OCI-LY7 (cell line): ENCODE results near the gene IMMP2L. TPM values are rescaled to one million over a fixed set of nuclear protein-coding genes. Genes with fewer than 3 reads are reported as not detected.

Source experiments
- BruUV-seq: library from RNA; stranded (reverse); fragments of 400-500 nt; replicated peaks from 2 replicates; lab custom pipeline; 2021; lab: Mats Ljungman, UMichigan
- CTCF ChIA-PET: fragments of 300-600 bp; sonication (Branson Sonifier 250); formaldehyde crosslinking; loops from one replicate; lab custom pipeline; 2022; ENCODE audit warnings: antibody characterized with exemption; ENCODE audit not compliant: unreplicated experiment; lab: Charles Lee
- POLR2A ChIA-PET: fragments of 300-600 bp; sonication (Branson Sonifier 250); formaldehyde crosslinking; loops from one replicate; lab custom pipeline; 2022; ENCODE audit warnings: antibody characterized with exemption; lab: Charles Lee
- DNase-seq: peaks from one replicate; pipeline ENCODE4 v3.0.0-alpha.2; 2015; ENCODE audit warnings: low spot score
- H2AFZ ChIP-seq: fragments of 200-600 bp; sonication (generic), shearing (Covaris generic); 2 replicates; pipeline ENCODE4 v1.6.1; 2014; ENCODE audit warnings: mild to moderate bottlenecking, antibody characterized with exemption, low read length, moderate library complexity
- H3K27ac ChIP-seq: fragments of 200-600 bp; sonication (generic); 2 replicates; pipeline ENCODE4 v1.5.1; 2014; ENCODE audit warnings: mixed run types, low read depth, mild to moderate bottlenecking, moderate library complexity, low read length, inconsistent platforms; ENCODE audit not compliant: poor library complexity, severe bottlenecking
- H3K36me3 ChIP-seq: fragments of 200-600 bp; sonication (generic); 2 replicates; pipeline ENCODE4 v1.6.1; 2014; ENCODE audit warnings: mild to moderate bottlenecking, antibody characterized with exemption, low read length, moderate library complexity, mixed read lengths; ENCODE audit not compliant: insufficient read depth
- H3K4me1 ChIP-seq: fragments of 200-600 bp; sonication (generic); 2 replicates; pipeline ENCODE4 v1.5.1; 2014; ENCODE audit warnings: mild to moderate bottlenecking, low read length; ENCODE audit not compliant: insufficient read depth, poor library complexity, severe bottlenecking
- H3K4me2 ChIP-seq: fragments of 200-600 bp; sonication (generic); 2 replicates; pipeline ENCODE4 v1.6.1; 2014; ENCODE audit warnings: mild to moderate bottlenecking, low read length
- H3K4me3 ChIP-seq: fragments of 200-600 bp; sonication (generic); 2 replicates; pipeline ENCODE4 v1.5.1; 2014; ENCODE audit warnings: mild to moderate bottlenecking, low read depth, low read length; ENCODE audit not compliant: poor library complexity, severe bottlenecking
- H3K79me2 ChIP-seq: fragments of 200-600 bp; sonication (generic); 2 replicates; pipeline ENCODE4 v1.6.1; 2016; ENCODE audit warnings: low read depth, mild to moderate bottlenecking, low read length, moderate library complexity, mixed read lengths; ENCODE audit not compliant: insufficient read depth
- H3K9me2 ChIP-seq: fragments of 200-600 bp; sonication (generic); 2 replicates; pipeline ENCODE4 v1.6.1; 2016; ENCODE audit warnings: mild to moderate bottlenecking, low read length, mixed read lengths; ENCODE audit not compliant: insufficient read depth
- H3K9me3 ChIP-seq: fragments of 200-600 bp; sonication (generic); 2 replicates; pipeline ENCODE4 v1.6.1; 2014; ENCODE audit warnings: mild to moderate bottlenecking, mixed run types, low read length, mixed read lengths
- H4K20me1 ChIP-seq: fragments of 200-600 bp; sonication (generic); 2 replicates; pipeline ENCODE4 v1.6.1; 2014; ENCODE audit warnings: mild to moderate bottlenecking, antibody characterized with exemption, low read length, moderate library complexity, mixed read lengths; ENCODE audit not compliant: insufficient read depth
- EZH2phosphoT487 ChIP-seq: fragments of 200-600 bp; sonication (generic); IDR thresholded peaks from 2 replicates; pipeline ENCODE4 v1.6.1; 2018; ENCODE audit warnings: low read depth, borderline replicate concordance, mild to moderate bottlenecking, mixed run types, antibody characterized with exemption, low read length, moderate library complexity, mixed read lengths
- intact Hi-C: fragments of 100-400 bp; cut with micrococcal nuclease; formaldehyde crosslinking; loops from one replicate; pipeline ENCODE4 v1.10.0; 2022; ENCODE audit not compliant: unreplicated experiment
- total RNA-seq, 2 experiments: library from RNA; depleted of rRNA in 1 of 2; stranded (reverse); fragments of >200 nt in 1 of 2; shearing (Covaris generic) in 1 of 2; gene quantifications; 2 replicates each; pipeline ENCODE4 v1.2.3, GENCODE V29; 2014 to 2022
- TF ChIP-seq, protein P1 (sequence below): fragments of 200-600 bp; sonication (generic); conservative IDR thresholded peaks from 2 replicates; pipeline ENCODE4 v1.5.1; 2014; ENCODE audit warnings: mild to moderate bottlenecking, antibody characterized with exemption, low read length, moderate library complexity, mixed read lengths

Gene IMMP2L
- total RNA-seq, 2 experiments from 2014 or later, result 8.0 to 25.4 TPM

DNA sequence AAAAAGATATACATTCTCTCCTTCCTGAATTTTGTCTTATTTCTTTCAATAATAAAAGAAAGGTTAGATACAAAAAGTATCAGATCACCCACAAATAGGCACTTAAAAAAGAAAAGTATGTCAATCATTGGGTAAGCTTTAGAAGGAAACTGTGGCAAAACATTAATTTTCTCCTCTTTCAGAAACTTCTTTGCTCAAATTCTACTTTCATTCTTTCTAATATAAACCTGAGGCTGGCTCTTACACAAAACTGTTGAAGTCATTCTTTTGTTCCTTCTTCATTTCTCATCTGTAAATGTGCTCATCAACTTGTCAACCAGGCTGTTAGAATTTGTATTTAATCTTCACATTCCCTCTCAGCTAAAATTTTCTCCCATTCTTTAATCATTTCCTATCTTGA, 346.7 kb downstream of the IMMP2L start:
- H3K9me3 ChIP-seq, result no peaks in the 10 kb centered on the region
- intact Hi-C loops, result no loop called here
- no peak overlapping the region for H3K4me2 ChIP-seq
- H3K9me2 ChIP-seq, result no peaks in the 10 kb centered on the region
- CTCF ChIA-PET, result no interaction called here
- no peaks in the 10 kb centered on the region for H3K36me3 ChIP-seq
- no peak for DNase-seq
- TF ChIP-seq EZH2phosphoT487, result no peak
- TF ChIP-seq, protein P1, sequence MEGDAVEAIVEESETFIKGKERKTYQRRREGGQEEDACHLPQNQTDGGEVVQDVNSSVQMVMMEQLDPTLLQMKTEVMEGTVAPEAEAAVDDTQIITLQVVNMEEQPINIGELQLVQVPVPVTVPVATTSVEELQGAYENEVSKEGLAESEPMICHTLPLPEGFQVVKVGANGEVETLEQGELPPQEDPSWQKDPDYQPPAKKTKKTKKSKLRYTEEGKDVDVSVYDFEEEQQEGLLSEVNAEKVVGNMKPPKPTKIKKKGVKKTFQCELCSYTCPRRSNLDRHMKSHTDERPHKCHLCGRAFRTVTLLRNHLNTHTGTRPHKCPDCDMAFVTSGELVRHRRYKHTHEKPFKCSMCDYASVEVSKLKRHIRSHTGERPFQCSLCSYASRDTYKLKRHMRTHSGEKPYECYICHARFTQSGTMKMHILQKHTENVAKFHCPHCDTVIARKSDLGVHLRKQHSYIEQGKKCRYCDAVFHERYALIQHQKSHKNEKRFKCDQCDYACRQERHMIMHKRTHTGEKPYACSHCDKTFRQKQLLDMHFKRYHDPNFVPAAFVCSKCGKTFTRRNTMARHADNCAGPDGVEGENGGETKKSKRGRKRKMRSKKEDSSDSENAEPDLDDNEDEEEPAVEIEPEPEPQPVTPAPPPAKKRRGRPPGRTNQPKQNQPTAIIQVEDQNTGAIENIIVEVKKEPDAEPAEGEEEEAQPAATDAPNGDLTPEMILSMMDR, result no peak
- H3K79me2 ChIP-seq, result no peaks in the 10 kb centered on the region
- POLR2A ChIA-PET, result interaction anchor here (0.6 kb wide), 1 partner anchor 500 kb away, joined by 4 read pairs; no protein-coding TSS in a partner anchor
- H4K20me1 ChIP-seq, result no peaks in the 10 kb centered on the region
- no peak overlapping the region for H2AFZ ChIP-seq
- H3K4me1 ChIP-seq, result no peaks in the 10 kb centered on the region
- no peak overlapping the region for H3K4me3 ChIP-seq
- no TSS peak for BruUV-seq
- no peak overlapping the region for H3K27ac ChIP-seq

DNA sequence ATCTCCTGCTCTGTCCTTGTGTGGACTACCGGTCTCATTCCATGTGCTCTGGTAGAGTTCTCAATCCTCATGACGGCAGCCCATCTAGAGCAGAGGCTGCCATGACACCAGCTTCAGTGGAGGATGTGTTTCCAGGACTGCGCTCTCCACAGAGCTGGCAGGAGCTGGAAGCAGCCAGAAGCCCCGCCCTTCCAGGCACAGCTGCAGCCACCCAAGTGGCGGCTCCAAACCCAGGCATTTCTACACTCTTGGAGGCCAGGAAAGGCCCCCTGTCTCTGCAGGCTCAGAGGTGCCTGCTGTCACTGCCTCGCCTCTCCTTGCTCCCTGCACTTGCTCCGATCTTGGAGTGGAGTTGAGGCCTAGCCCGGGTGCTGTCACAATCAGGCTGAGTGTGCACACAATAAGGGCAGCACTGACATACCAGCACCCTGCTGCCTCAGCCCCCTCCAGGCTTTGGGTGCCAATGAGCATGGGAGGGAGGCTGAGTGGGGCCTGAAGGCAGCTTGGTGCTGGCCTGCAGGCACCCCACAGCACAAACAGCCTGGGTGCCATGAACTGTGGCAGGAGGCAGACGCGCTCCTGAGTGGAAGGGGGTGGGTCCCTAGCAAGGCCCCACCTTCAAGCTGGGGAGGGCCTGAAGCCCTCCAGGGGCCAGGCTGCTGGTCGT, 349.3 kb downstream of the IMMP2L start:
- H3K4me2 ChIP-seq, result no peak overlapping the region
- intact Hi-C loops, result no loop called here
- POLR2A ChIA-PET, result interaction anchor here (1.1 kb wide), 1 partner anchor 42 kb away, joined by 3 read pairs; no protein-coding TSS in a partner anchor

More for the DNA sequence above, 349.3 kb downstream of the IMMP2L start:
- no peak overlapping the region for H3K4me3 ChIP-seq
- H3K36me3 ChIP-seq, result no peaks in the 10 kb centered on the region
- CTCF ChIA-PET, result no interaction called here
- no peak for TF ChIP-seq EZH2phosphoT487
- TF ChIP-seq, protein P1, result no peak
- H2AFZ ChIP-seq, result no peak overlapping the region
- H3K79me2 ChIP-seq, result no peaks in the 10 kb centered on the region
- H4K20me1 ChIP-seq, result no peaks in the 10 kb centered on the region
- DNase-seq, result no peak
- no peaks in the 10 kb centered on the region for H3K9me3 ChIP-seq
- no peak overlapping the region for H3K27ac ChIP-seq
- no TSS peak for BruUV-seq
- H3K9me2 ChIP-seq, result no peaks in the 10 kb centered on the region
- H3K4me1 ChIP-seq, result no peaks in the 10 kb centered on the region
